CD4-positive, alpha-beta T cell treated with Interleukin-1 beta for 1 hour (primary cell): ENCODE results near the gene IL1F10.
"Not testable (repeated sequence)": the region's sequence is repeated elsewhere in the genome, so short reads cannot be mapped to it uniquely, and the experiment has no call there.

Experiments
- DNase-seq, 2 donors: peaks; one replicate each; pipeline ENCODE4 v3.0.0-alpha.2; 2020 to 2022

The IL1F10 gene

GRCh38 chr2:113081488-113082210 is 13.9 kb downstream of the IL1F10 start:
- DNase-seq = no peak

- DNase-seq = peak in 1 of 2 donors; percentile 34
These were observed 15.5 kb downstream of the IL1F10 start for GRCh38 chr2:113083296-113083695.

- peak in 1 of 2 donors; percentile 13 for DNase-seq
These were observed 16.7 kb downstream of the IL1F10 start for GRCh38 chr2:113084249-113085000.

GRCh38 chr2:113085542-113085941 is 17.8 kb downstream of the IL1F10 start:
- no peak for DNase-seq

- no peak for DNase-seq
These were observed 20.6 kb downstream of the IL1F10 start for GRCh38 chr2:113088213-113088992.

GRCh38 chr2:113089916-113090315 is 22.1 kb downstream of the IL1F10 start:
- DNase-seq = no peak

GRCh38 chr2:113091231-113091896 is 23.6 kb downstream of the IL1F10 start:
- DNase-seq = no peak

GRCh38 chr2:113092864-113093612 is 25.3 kb downstream of the IL1F10 start:
- DNase-seq = no peak

GRCh38 chr2:113093613-113093977 is 25.8 kb downstream of the IL1F10 start:
- DNase-seq = no peak

GRCh38 chr2:113096306-113096705 is 28.5 kb downstream of the IL1F10 start:
- not testable (repeated sequence) for DNase-seq

GRCh38 chr2:113096842-113097618 is 29.3 kb downstream of the IL1F10 start:
- DNase-seq = not testable (repeated sequence)

GRCh38 chr2:113098041-113098440 is 30.3 kb downstream of the IL1F10 start:
- peak in 1 of 2 donors; percentile 38 for DNase-seq

GRCh38 chr2:113098532-113098931 is 30.8 kb downstream of the IL1F10 start:
- no peak for DNase-seq

- DNase-seq = no peak
These were observed 34.4 kb downstream of the IL1F10 start for GRCh38 chr2:113102133-113102532.

- no peak for DNase-seq
These were observed 35.5 kb downstream of the IL1F10 start for GRCh38 chr2:113103277-113103676.

GRCh38 chr2:113104054-113104611 is 36.4 kb downstream of the IL1F10 start:
- no peak for DNase-seq

GRCh38 chr2:113105047-113105785 is 37.4 kb downstream of the IL1F10 start:
- no peak for DNase-seq

- no peak for DNase-seq
These were observed 43.4 kb downstream of the IL1F10 start for GRCh38 chr2:113111121-113111520.

GRCh38 chr2:113111823-113112287 is 44.1 kb downstream of the IL1F10 start:
- peak in 1 of 2 donors; percentile 67 for DNase-seq

- DNase-seq = no peak
These were observed 44.7 kb downstream of the IL1F10 start for GRCh38 chr2:113112441-113112840.
